ENCODE measurements around the gene HTRA1. TPM values are rescaled to one million over a fixed set of nuclear protein-coding genes. Genes with fewer than 3 reads are reported as not detected.
A peak's percentile ranks its signal among the peaks of the same experiment; 100 is the strongest.

HTRA1 gene
- total RNA-seq, 4 donors from 2014 or later, result 6.3 to 62.2 (median 25.8) TPM

- 92 to 94% methylated on average over 9 of the region's 11 CpGs for WGBS, 2 donors
- no peaks in the 10 kb centered on the region for H3K36me3 ChIP-seq
- no peak overlapping the region for H3K4me3 ChIP-seq
- no peaks in the 10 kb centered on the region for H3K9me3 ChIP-seq
- H3K27ac ChIP-seq, result no peak overlapping the region
- TF ChIP-seq POLR2A (IDR thresholded peaks at IDR 0.05) (no peak), CTCF (IDR thresholded peaks at IDR 0.05) (no peak)
- H3K4me1 ChIP-seq, result peaks cover 0 to 44% (median 9%) of the 10 kb centered on the region in 3 donors
- intact Hi-C loops (cut with DNase I), result no loop called here
- peaks cover 0 to 11% (median 0%) of the 10 kb centered on the region in 4 donors for H3K27me3 ChIP-seq
- DNase-seq, result no peak
These were observed 23.1 kb downstream of the HTRA1 start for GRCh38 chr10:122484276-122485060.

GRCh38 chr10:122485670-122486069 is 24.3 kb downstream of the HTRA1 start:
- DNase-seq, result no peak
- TF ChIP-seq CTCF (IDR thresholded peaks at IDR 0.05) (no peak), POLR2A (IDR thresholded peaks at IDR 0.05) (no peak)
- WGBS, 2 donors, result 27 to 74% methylated on average over 3 to 4 of the region's 5 CpGs
- Histone ChIP-seq H3K4me1 (peaks cover 0 to 56% (median 9%) of the 10 kb centered on the region in 3 donors), H3K4me3 (no peak overlapping the region), H3K36me3 (no peaks in the 10 kb centered on the region), H3K27me3 (peaks cover 0 to 15% (median 0%) of the 10 kb centered on the region in 4 donors), H3K27ac (peak overlapping the region in 1 of 4 donors; percentile 22), H3K9me3 (no peaks in the 10 kb centered on the region)
- intact Hi-C loops (cut with DNase I), result no loop called here

- H3K27ac ChIP-seq, result no peak overlapping the region
- H3K27me3 ChIP-seq, result peaks cover 0 to 24% (median 0%) of the 10 kb centered on the region in 4 donors
- no peak for DNase-seq
- intact Hi-C loops (cut with DNase I), result no loop called here
- H3K36me3 ChIP-seq, result no peaks in the 10 kb centered on the region
- H3K4me1 ChIP-seq, result peaks cover 0 to 65% (median 9%) of the 10 kb centered on the region in 3 donors
- H3K4me3 ChIP-seq, result no peak overlapping the region
- TF ChIP-seq POLR2A (IDR thresholded peaks at IDR 0.05) (no peak), CTCF (IDR thresholded peaks at IDR 0.05) (no peak)
- H3K9me3 ChIP-seq, result no peaks in the 10 kb centered on the region
- 78 to 80% methylated on average over 9 of the region's 9 CpGs for WGBS, 2 donors
These were observed 25.2 kb downstream of the HTRA1 start for GRCh38 chr10:122486406-122487080.

- H3K36me3 ChIP-seq, result no peaks in the 10 kb centered on the region
- no peak for DNase-seq
- no peaks in the 10 kb centered on the region for H3K9me3 ChIP-seq
- WGBS, 2 donors, result 43 to 47% methylated on average over 16 of the region's 16 CpGs
- H3K4me1 ChIP-seq, result peaks cover 0 to 72% (median 16%) of the 10 kb centered on the region in 3 donors
- peaks cover 0 to 31% (median 0%) of the 10 kb centered on the region in 4 donors for H3K27me3 ChIP-seq
- intact Hi-C loops (cut with DNase I), result no loop called here
- no peak overlapping the region for H3K27ac ChIP-seq
- TF ChIP-seq CTCF (IDR thresholded peaks at IDR 0.05), result no peak
- TF ChIP-seq POLR2A (IDR thresholded peaks at IDR 0.05), result no peak
- no peak overlapping the region for H3K4me3 ChIP-seq
These were observed 25.9 kb downstream of the HTRA1 start for GRCh38 chr10:122487174-122487765.

GRCh38 chr10:122490268-122490667 is 28.9 kb downstream of the HTRA1 start:
- no peak for DNase-seq
- intact Hi-C loops (cut with DNase I), result no loop called here
- Histone ChIP-seq H3K36me3 (no peaks in the 10 kb centered on the region), H3K27me3 (peaks cover 0 to 47% (median 0%) of the 10 kb centered on the region in 4 donors), H3K4me1 (peaks cover 9 to 100% (median 41%) of the 10 kb centered on the region in 3 donors), H3K4me3 (no peak overlapping the region), H3K27ac (no peak overlapping the region), H3K9me3 (no peaks in the 10 kb centered on the region)
- TF ChIP-seq CTCF (IDR thresholded peaks at IDR 0.05), result no peak
- 29 to 36% methylated on average over 4 of the region's 4 CpGs for WGBS, 2 donors

Data from esophagus squamous epithelium (tissue), 5 donors.